Esophagus muscularis mucosa (tissue), 4 donors: ENCODE data around the gene AVEN.

Experiments
- EP300 ChIP-seq: sonication (generic); formaldehyde crosslinking; IDR thresholded peaks from one replicate; pipeline ENCODE4 v1.6.1; 2017; ENCODE audit warnings: antibody characterized with exemption
- POLR2A ChIP-seq: fragments of 450-650 bp; IDR thresholded peaks from one replicate; pipeline ENCODE4 v1.6.1; 2017; ENCODE audit warnings: antibody characterized with exemption, moderate library complexity, mild to moderate bottlenecking, low read depth
- POLR2AphosphoS5 ChIP-seq, 2 donors: sonication (generic); formaldehyde crosslinking; IDR thresholded peaks; one replicate each; pipeline ENCODE4 v1.6.1; 2017; ENCODE audit warnings: antibody characterized with exemption in 2 of 2
- TF ChIP-seq, protein P1 (sequence below), 3 experiments: fragments of 200-600 bp in 2 of 3; fragments of 450-650 bp in 1 of 3; sonication (generic) in 2 of 3; IDR thresholded peaks; one replicate each; pipeline ENCODE4 v1.5.1; 2017 to 2019; ENCODE audit warnings: antibody characterized with exemption in 3 of 3, mild to moderate bottlenecking in 2 of 3, moderate library complexity in 1 of 3

DNA sequence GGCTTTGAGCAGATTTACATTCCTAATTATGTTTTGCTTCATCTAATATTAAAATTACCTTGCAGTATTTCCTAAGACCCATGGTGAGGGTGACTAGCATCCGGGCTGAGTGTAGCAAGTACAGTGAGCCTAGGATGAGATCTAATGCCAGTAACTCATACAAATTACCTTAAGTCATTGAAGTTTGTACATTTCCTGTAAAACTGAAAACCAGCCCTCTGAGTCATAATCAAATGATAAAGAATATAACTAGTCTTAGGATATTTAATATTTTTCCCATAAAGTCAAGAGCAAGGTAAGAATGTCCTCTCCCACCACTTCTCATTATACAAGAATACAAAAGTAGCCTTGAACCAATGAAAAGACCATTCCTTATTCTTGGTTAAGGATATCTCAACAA, 125.5 kb downstream of the AVEN start:
- TF ChIP-seq POLR2AphosphoS5 (IDR thresholded peaks at IDR 0.05) (no peak), POLR2A (no peak), EP300 (no peak)
- TF ChIP-seq, protein P1, sequence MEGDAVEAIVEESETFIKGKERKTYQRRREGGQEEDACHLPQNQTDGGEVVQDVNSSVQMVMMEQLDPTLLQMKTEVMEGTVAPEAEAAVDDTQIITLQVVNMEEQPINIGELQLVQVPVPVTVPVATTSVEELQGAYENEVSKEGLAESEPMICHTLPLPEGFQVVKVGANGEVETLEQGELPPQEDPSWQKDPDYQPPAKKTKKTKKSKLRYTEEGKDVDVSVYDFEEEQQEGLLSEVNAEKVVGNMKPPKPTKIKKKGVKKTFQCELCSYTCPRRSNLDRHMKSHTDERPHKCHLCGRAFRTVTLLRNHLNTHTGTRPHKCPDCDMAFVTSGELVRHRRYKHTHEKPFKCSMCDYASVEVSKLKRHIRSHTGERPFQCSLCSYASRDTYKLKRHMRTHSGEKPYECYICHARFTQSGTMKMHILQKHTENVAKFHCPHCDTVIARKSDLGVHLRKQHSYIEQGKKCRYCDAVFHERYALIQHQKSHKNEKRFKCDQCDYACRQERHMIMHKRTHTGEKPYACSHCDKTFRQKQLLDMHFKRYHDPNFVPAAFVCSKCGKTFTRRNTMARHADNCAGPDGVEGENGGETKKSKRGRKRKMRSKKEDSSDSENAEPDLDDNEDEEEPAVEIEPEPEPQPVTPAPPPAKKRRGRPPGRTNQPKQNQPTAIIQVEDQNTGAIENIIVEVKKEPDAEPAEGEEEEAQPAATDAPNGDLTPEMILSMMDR (IDR thresholded peaks at IDR 0.05) = no peak
